HL-60 (cell line): ENCODE data around the gene PCBP2.

Experiments
- CTCF ChIP-seq: IDR thresholded peaks from one replicate; pipeline ENCODE4 v1.5.1; 2011; ENCODE audit warnings: low read length, control low read depth, inconsistent platforms; ENCODE audit not compliant: insufficient read depth
- POLR2AphosphoS5 ChIP-seq: IDR thresholded peaks from 2 replicates; pipeline ENCODE4 v1.6.1; 2012; ENCODE audit warnings: low read depth

GRCh38 chr12:53462935-53463334 lies 11.0 kb downstream of the PCBP2 start:
- no peak for TF ChIP-seq CTCF
- no peak for TF ChIP-seq POLR2AphosphoS5
